Measurements from ENCODE around the gene UGT1A7.

The UGT1A7 gene

DNA sequence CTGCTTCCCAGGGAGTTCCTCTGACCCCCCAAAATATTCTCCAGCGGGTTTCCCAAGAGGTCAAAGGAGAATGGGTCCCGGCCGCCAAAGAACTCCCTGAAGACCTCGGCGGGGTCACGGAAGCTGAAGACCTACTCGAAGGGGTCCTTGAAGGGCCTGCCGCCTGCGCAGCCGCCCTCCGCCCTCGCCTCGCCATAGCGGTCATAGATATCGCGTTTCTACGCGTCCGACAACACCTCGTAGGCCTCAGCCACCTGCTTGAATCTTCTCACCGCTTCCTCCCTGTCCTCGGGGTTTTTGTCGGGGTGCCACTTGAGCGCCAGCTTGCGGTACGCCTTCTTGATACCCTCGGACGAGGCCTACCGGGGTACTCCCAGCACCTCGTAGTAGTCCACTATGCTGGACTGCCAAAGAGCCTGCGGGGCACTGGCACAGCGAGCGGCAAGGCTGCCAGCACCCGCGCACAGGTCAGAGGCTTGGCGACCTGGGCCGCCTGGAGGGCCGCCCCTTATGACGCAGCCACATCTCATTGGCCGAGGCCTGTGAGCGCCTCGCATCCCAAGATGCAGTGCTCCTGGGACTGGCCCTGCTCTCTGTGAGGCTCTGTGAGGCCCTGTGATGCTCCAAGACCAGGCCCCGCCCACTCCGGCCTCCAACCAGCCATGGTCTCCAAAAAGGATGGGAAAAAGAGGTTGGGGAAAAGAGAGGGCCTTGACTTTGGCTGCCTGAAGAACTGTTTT is 73.3 kb downstream of the UGT1A7 start:
- Histone ChIP-seq H3K4me3 (no peak overlapping the region), H3K27ac (no peak overlapping the region)

DNA sequence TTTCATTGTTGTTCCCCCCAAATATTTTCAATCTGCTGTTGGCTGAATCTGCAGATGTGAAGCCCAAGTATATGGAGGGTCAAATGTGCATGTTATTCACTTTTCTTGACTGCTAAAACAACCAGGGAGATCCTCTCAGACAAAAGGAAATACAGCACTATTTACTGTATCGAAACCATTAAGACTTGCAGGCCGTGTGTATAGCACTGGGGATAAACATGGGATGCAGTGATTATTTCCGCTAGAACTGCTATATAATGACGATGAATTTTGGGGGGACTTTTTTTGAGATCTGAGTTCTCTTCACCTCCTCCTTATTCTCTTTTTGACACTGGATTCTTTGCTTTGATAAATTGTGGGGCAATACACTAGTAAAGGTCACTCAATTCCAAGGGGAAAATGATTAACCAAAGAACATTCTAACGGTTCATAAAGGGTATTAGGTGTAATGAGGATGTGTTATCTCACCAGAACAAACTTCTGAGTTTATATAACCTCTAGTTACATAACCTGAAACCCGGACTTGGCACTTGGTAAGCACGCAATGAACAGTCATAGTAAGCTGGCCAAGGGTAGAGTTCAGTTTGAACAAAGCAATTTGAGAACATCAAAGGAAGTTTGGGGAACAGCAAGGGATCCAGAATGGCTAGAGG is 74.9 kb downstream of the UGT1A7 start:
- H3K27ac ChIP-seq: no peak overlapping the region
- H3K4me3 ChIP-seq: no peak overlapping the region

DNA sequence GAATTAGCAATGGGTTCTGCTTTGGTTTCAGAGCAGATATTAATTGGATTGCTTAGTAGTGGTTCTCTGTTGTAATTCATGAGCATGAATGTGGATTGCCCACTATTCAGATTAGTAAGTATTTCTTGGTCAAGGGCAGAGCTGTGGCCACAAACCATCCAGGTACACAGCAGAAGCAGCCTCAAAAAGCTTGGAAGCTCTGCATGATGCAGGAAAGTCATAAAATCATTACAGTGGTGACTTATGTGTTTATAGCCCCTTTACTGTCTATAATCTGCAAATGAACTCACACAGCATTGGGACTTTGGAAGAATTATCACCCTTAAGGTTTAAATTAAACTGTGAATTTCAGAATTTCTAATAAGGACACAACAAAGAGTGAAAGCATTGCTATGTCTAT is 76.4 kb downstream of the UGT1A7 start:
- Histone ChIP-seq H3K27ac (no peak overlapping the region), H3K4me3 (no peak overlapping the region)

DNA sequence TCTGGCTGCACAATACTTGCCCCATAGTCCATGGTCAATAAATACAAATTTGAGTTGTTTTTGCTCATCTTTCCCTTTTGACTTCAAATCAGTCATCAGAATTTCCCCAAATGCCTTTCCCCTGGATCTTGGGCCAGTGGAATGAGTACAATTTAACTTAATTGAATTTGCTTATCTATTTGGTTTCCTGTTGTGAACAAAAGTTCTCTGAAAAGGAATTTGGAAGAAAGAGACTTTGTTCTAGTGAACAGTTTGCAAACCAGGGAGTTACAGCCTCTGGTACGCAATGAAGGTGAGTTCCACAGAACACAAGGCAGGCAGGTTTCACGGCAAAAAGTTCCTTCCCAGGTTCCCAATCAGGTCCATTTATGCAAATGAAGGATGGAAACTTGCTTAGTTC is 77.1 kb downstream of the UGT1A7 start:
- H3K27ac ChIP-seq: no peak overlapping the region
- no peak overlapping the region for H3K4me3 ChIP-seq

DNA sequence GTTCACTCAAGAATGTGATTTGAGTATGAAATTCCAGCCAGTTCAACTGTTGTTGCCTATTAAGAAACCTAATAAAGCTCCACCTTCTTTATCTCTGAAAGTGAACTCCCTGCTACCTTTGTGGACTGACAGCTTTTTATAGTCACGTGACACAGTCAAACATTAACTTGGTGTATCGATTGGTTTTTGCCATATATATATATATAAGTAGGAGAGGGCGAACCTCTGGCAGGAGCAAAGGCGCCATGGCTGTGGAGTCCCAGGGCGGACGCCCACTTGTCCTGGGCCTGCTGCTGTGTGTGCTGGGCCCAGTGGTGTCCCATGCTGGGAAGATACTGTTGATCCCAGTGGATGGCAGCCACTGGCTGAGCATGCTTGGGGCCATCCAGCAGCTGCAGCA is 78.3 kb downstream of the UGT1A7 start, which contains the start of gene UGT1A1:
UGT1A1 (plus strand) TSS at position 228 of the 400 bp plus-strand sequence; CDS start at position 246, 18 bp downstream.
- no peak within 1 kb of the TSS for H3K4me3 ChIP-seq
- H3K27ac ChIP-seq: no peak within 1 kb of the TSS

DNA sequence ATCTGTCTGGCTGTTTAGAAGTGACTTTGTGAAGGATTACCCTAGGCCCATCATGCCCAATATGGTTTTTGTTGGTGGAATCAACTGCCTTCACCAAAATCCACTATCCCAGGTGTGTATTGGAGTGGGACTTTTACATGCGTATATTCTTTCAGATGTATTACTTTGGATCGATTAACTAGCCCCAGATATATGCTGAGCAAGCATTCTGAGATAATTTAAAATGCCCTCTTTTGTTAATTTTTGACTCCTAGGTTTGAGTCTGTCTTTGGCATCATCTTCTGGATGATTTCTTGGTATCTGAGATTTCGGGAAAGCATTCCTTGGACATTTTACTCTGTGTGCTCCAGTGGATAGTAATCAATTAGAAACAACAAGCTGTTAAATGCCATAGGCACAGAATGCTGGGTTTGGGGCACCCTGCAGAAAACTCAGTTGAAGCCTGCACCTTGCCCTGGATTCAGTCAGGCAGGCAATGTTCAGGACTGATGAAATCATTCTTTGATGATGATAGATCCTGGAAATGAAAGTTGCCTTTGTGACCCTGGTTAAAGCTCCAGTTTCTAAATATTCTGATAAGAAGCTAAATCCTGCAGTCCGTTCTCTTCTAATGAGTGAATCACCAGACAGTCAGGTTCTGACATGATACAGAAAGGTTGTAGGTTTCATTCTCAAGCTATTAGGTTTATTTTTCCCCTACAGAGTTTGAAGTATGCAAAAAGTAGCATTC is 79.5 kb downstream of the UGT1A7 start:
- no peak overlapping the region for H3K4me3 ChIP-seq

DNA sequence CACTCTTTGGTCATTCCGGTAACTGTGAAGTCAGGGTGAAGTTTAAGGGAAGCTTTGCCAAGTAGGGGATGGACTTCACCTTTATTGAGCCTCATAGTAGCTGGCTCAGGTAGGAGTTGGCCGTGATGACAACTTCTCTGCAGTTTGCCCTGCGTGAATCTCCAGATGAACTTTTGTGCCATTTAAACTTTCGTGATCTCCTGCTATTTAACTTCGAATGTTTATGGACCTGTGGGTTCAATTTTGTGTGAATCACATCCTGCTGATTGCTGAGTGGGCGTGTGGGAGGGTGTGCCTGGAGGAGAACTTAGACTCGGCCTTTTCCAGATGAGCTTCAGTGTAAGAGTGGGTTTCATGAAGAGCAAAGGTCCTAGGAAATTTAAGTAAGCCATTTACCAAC is 82.6 kb downstream of the UGT1A7 start:
- no peak overlapping the region for H3K27ac ChIP-seq

More for the DNA sequence above, 79.5 kb downstream of the UGT1A7 start:
- no peak overlapping the region for H3K27ac ChIP-seq

DNA sequence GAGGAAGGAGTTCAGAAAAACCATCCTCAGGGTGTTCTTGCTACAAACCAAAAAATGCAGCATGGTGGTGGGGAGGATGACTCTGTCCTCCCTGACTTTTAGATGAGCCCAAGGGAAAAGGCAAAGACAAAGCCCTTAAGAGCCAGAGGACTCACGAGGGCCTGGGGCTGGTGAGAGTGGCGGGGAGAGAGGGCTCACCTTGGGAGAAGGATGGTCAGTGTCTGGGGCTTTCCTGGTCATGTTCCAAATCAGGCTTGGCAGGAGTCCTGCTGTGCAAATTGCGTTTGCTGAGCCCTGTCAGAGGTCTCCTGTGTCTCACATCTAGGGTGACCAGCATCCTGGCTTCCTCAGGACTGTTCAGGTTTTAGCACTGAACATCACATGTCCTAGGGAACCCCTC is 83.1 kb downstream of the UGT1A7 start:
- H3K27ac ChIP-seq: no peak overlapping the region
- H3K4me3 ChIP-seq: no peak overlapping the region

More for the DNA sequence above, 82.6 kb downstream of the UGT1A7 start:
- no peak overlapping the region for H3K4me3 ChIP-seq

DNA sequence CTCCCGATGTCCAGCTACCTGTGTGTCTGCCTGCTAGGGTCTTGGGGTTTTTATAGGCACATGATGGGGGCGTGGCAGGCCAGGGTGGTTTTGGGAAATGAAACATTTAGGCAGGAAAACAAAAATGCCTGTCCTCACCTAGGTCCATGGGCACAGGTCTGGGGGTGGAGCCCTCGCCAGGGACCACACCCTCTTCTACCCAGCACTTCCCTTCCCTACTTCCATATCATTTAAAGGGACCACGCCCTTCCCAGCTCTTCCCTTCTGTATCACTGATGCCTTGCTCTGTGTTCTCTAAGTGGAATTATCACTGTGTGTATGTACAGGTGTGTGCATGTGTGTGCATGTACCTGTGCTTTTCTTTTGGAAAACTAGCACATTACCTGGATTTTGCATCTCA is 84.7 kb downstream of the UGT1A7 start:
- no peak overlapping the region for H3K27ac ChIP-seq
- H3K4me3 ChIP-seq: no peak overlapping the region

DNA sequence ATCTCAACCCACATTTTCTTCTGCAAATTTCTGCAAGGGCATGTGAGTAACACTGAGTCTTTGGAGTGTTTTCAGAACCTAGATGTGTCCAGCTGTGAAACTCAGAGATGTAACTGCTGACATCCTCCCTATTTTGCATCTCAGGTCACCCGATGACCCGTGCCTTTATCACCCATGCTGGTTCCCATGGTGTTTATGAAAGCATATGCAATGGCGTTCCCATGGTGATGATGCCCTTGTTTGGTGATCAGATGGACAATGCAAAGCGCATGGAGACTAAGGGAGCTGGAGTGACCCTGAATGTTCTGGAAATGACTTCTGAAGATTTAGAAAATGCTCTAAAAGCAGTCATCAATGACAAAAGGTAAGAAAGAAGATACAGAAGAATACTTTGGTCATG is 86.4 kb downstream of the UGT1A7 start:
- Histone ChIP-seq H3K27ac (no peak overlapping the region), H3K4me3 (no peak overlapping the region)

DNA sequence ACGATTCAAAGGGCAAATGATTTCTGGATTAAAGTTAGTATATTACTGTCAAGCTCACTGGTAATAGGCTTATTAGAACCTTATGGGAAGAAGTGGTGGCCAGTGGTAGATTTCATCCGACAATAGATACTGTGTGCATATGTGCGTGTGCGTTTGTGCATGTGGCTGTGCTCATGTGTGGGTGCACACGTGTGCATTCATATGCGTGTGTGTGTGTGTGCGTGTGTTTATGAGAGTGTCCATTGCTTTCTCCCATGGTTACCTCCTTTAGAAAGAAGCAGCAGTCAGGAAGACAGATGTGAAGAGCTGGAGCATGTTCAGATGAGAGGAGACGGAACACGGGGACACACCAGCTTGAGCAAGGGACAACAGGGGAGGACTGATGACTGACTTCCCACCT is 87.6 kb downstream of the UGT1A7 start:
- Histone ChIP-seq H3K27ac (no peak overlapping the region), H3K4me3 (no peak overlapping the region)

DNA sequence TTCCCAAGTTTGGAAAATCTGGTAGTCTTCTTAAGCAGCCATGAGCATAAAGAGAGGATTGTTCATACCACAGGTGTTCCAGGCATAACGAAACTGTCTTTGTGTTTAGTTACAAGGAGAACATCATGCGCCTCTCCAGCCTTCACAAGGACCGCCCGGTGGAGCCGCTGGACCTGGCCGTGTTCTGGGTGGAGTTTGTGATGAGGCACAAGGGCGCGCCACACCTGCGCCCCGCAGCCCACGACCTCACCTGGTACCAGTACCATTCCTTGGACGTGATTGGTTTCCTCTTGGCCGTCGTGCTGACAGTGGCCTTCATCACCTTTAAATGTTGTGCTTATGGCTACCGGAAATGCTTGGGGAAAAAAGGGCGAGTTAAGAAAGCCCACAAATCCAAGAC is 90.5 kb downstream of the UGT1A7 start:
- Histone ChIP-seq H3K4me3 (no peak overlapping the region), H3K27ac (no peak overlapping the region)

DNA sequence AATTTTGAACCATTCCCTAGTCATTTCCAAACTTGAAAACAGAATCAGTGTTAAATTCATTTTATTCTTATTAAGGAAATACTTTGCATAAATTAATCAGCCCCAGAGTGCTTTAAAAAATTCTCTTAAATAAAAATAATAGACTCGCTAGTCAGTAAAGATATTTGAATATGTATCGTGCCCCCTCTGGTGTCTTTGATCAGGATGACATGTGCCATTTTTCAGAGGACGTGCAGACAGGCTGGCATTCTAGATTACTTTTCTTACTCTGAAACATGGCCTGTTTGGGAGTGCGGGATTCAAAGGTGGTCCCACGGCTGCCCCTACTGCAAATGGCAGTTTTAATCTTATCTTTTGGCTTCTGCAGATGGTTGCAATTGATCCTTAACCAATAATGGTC is 90.9 kb downstream of the UGT1A7 start:
- no peak overlapping the region for H3K27ac ChIP-seq
- H3K4me3 ChIP-seq: no peak overlapping the region

DNA sequence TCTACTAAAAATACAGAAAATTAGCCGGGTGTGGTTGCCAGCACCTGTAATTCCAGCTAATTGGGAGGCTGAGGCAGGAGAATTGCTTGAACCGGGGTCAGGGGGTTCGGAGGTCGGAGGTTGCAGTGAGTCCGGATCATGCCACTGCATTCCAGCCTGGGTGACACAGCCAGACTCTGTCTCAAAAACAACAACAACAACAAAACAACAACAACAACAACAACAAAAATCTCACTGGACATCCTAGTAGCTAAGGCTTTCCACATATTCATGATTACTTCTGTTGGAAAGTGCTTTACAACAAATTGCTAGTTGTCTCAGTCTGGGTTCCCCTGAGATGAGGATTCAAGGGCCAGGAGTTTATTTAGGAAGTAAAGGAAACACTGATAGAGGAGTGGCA is 92.2 kb downstream of the UGT1A7 start:
- no peak overlapping the region for H3K27ac ChIP-seq
- no peak overlapping the region for H3K4me3 ChIP-seq

DNA sequence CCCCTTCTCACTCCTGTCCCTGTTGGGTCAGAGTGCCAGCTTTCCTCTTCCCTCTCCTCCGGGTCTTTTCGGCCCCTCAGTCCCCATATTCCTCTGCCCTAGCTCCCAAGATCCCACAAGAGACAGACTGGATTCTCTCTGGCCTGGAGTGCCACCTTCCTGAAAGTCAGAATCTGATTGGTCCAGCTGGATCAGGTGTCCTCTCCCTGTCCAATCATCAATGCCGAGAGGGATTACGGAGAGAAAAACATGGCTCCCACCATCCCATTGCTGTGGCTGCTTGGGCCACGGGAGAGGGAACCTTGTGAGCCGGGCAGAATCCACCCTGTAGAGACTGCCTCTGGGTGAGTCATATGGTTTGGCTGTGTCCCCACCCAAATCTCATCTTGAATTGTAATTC is 93.7 kb downstream of the UGT1A7 start:
- H3K27ac ChIP-seq: no peak overlapping the region
- no peak overlapping the region for H3K4me3 ChIP-seq

DNA sequence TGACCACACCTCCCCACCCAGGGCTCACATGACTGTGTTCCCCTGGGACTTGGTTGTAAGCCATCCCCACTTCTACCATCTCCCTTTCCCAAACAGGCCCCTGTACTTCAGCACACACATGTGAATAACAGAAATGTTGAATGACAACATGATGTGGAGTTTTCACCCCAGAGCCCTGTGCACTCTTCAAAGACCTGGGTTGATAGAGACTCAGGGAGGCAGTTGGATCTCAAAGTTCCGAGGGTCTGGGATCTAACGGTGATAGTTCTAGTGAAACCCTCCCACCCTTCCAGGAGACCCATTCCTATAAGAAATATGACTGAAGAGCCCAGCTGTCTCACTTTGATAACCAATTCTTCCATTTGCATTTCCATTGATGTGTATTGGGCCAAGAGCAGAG is 96.3 kb downstream of the UGT1A7 start, which contains the start of gene MROH2A:
MROH2A (plus strand) TSS at position 301 of the 400 bp plus-strand sequence. CDS start 1,029 bp downstream, outside the sequence.
- H3K4me3 ChIP-seq: no peak within 1 kb of the TSS

DNA sequence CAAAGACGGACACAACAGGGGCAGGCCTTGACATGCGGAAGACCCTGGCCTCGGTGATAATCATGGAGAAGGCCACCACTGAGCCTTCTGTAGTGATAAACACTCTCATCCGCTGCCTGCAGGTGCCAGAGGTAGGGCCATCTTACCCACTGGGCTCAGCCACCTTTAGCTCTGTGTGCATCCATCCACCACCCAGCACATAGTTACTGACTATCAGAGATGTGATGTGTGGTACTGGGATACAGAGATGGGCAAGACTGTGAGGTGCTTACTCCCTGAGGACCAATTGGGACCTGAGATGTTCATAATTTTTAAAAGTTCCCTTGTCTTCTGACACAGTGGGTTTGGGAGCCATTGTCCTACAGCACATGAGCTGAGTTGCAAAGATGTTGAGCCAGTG is 98.0 kb downstream of the UGT1A7 start:
- H3K4me3 ChIP-seq: no peak overlapping the region
- H3K27ac ChIP-seq: no peak overlapping the region

More for the DNA sequence above, 96.3 kb downstream of the UGT1A7 start, which contains the start of gene MROH2A:
- no peak within 1 kb of the TSS for H3K27ac ChIP-seq

DNA sequence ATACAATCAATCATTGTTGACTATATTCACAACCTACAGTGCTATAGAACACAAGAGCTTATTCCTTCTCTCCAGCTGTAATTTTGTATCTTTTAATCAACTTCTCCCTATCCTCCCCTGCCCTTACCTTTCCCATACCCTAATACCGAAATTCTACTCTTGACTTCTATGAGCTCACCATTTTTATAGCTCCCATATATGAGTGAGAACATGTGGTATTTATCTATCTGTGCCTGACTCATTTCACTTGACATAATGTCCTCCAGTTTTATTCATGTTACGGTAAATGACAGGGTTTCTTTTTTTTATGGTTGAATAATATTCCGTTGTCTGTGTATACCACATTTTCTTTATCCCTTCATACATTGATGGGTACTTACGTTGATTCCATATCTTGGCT is 99.1 kb downstream of the UGT1A7 start:
- H3K4me3 ChIP-seq: no peak overlapping the region
- H3K27ac ChIP-seq: no peak overlapping the region

DNA sequence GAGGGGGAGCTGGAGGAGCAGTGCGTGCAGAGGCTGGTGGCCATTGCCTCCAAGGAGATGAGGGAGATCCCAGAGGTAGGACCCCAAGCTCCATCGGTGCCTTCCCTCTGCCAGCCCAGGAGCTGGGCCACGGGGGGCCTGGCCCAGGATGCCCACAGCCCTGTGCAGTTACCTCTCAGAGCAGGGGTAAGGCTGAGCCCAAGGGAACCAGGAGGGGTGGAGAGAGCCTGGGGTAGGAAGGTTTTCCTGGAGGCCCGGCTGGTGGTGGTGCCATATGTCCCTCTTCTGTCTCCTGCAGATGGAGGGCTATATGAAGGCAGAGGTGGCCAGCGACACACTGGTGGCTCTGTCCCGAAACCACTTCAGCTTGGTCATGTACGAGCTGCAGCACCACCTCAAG is 107.9 kb downstream of the UGT1A7 start:
- Histone ChIP-seq H3K27ac (no peak overlapping the region), H3K4me3 (no peak overlapping the region)

DNA sequence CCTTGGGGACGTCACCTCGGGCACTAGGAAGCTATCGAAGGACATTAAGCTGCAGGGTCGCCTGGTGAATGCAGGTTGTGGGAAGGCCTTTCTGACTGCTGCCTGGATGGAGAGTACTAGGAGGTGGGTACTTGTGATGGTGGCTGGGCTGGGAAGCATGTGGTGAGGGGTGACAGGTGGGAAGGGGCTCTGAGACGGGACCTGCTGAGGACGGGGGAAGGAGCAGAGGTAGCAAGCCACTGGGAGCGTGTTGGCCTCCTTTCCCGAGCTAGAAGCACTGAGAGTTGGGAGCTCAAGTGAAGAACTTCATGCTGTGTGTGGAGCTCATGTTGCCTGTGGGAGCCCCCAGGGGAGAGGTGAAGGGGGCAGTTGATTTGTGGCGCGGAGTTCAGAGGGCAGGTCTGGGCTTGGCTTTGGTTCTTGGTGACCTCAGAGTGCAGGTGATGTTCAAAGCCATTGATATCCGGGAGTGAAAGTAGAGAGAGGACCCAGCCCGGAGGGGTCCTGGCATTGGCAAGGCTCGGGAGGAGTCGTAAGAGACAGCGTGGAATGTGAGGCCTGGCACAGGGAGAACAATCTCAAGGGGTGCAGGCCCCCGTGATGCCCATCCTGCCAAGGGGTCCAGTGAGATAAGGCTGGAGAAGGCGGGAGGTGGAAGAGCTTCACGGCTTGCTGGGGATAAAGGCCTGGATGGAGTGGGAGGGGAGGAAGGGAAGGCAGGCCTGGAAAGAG is 109.6 kb downstream of the UGT1A7 start:
- H3K27ac ChIP-seq: no peak overlapping the region
- no peak overlapping the region for H3K4me3 ChIP-seq
